Neuronal stem cell (in vitro differentiated cells): ENCODE measurements around the gene RDH14.

ENCODE experiments used
- DNase-seq: peaks from one replicate; pipeline ENCODE4 v3.0.0-alpha.2; 2013; ENCODE audit warnings: low spot score
- H2AFZ ChIP-seq: one replicate; pipeline ENCODE4 v1.6.1; 2013; ENCODE audit warnings: mild to moderate bottlenecking, low read length, inconsistent platforms
- H2AK5ac ChIP-seq: 2 replicates; pipeline ENCODE4 v1.6.1; 2013; ENCODE audit warnings: low read depth, mild to moderate bottlenecking, inconsistent platforms, low read length, moderate library complexity, mixed read lengths
- H2BK120ac ChIP-seq: 2 replicates; pipeline ENCODE4 v1.6.1; 2013; ENCODE audit warnings: low read depth, mild to moderate bottlenecking, inconsistent platforms, low read length, moderate library complexity, mixed read lengths
- H2BK12ac ChIP-seq: one replicate; pipeline ENCODE4 v1.6.1; 2013; ENCODE audit warnings: low read length, inconsistent platforms
- H2BK15ac ChIP-seq: 2 replicates; pipeline ENCODE4 v1.6.1; 2013; ENCODE audit warnings: mild to moderate bottlenecking, low read length, inconsistent platforms, mixed read lengths
- H2BK5ac ChIP-seq: one replicate; pipeline ENCODE4 v1.6.1; 2013; ENCODE audit warnings: inconsistent platforms, mild to moderate bottlenecking, low read length, moderate library complexity
- H3K14ac ChIP-seq: one replicate; pipeline ENCODE4 v1.6.1; 2013; ENCODE audit warnings: low read length, inconsistent platforms
- H3K18ac ChIP-seq: 2 replicates; pipeline ENCODE4 v1.6.1; 2013; ENCODE audit warnings: low read length, inconsistent platforms
- H3K23ac ChIP-seq: 2 replicates; pipeline ENCODE4 v1.6.1; 2013; ENCODE audit warnings: low read depth, mild to moderate bottlenecking, mixed read lengths, low read length, inconsistent platforms; ENCODE audit not compliant: poor library complexity
- H3K27ac ChIP-seq: replicated peaks from 3 replicates; pipeline ENCODE4 v1.5.1; 2013; ENCODE audit warnings: low read length, inconsistent platforms
- H3K27me3 ChIP-seq, 3 experiments: 2 replicates each; pipeline ENCODE4 v1.6.1; 2013; ENCODE audit warnings: low read length in 3 of 3, mild to moderate bottlenecking in 2 of 3, inconsistent platforms in 1 of 3, low read depth in 1 of 3, mixed read lengths in 1 of 3, moderate library complexity in 1 of 3; ENCODE audit not compliant: control insufficient read depth in 3 of 3, insufficient read depth in 3 of 3
- H3K36me3 ChIP-seq, 2 donors: replicated peaks in 1 of 2; 2 replicates each; pipeline ENCODE4 v1.6.1; 2013; ENCODE audit warnings: low read length in 2 of 2; ENCODE audit not compliant: control insufficient read depth in 2 of 2, insufficient read depth in 2 of 2
- H3K4ac ChIP-seq: 2 replicates; pipeline ENCODE4 v1.6.1; 2013; ENCODE audit warnings: inconsistent platforms, mild to moderate bottlenecking, low read length, moderate library complexity
- H3K4me1 ChIP-seq, 2 donors: 1 replicate in 1 of 2; 2 replicates in 1 of 2; pipeline ENCODE4 v1.6.1; 2013; ENCODE audit warnings: low read length in 2 of 2, low read depth in 1 of 2; ENCODE audit not compliant: control insufficient read depth in 2 of 2, insufficient read depth in 1 of 2
- H3K4me2 ChIP-seq: one replicate; pipeline ENCODE4 v1.6.1; 2013; ENCODE audit warnings: mild to moderate bottlenecking, low read length, inconsistent platforms; ENCODE audit not compliant: insufficient read depth, poor library complexity, severe bottlenecking
- H3K4me3 ChIP-seq, 2 donors: 2 replicates each; pipeline ENCODE4 v1.5.1; 2013; ENCODE audit warnings: low read length in 2 of 2, mild to moderate bottlenecking in 2 of 2, inconsistent platforms in 1 of 2, moderate library complexity in 1 of 2
- H3K79me1 ChIP-seq: one replicate; pipeline ENCODE4 v1.6.1; 2013; ENCODE audit warnings: low read depth, mild to moderate bottlenecking, inconsistent platforms, low read length, moderate library complexity
- H3K9ac ChIP-seq: one replicate; pipeline ENCODE4 v1.6.1; 2013; ENCODE audit warnings: mild to moderate bottlenecking, low read depth, low read length, inconsistent platforms; ENCODE audit not compliant: poor library complexity
- H3K9me3 ChIP-seq, 2 donors: replicated peaks in 1 of 2; 2 replicates each; pipeline versions ENCODE3 to v1.6.1; 2013; ENCODE audit warnings: low read length in 2 of 2, mild to moderate bottlenecking in 2 of 2, inconsistent platforms in 1 of 2, low read depth in 1 of 2, mixed read lengths in 1 of 2, moderate library complexity in 1 of 2; ENCODE audit not compliant: control insufficient read depth in 2 of 2, insufficient read depth in 1 of 2
- H4K8ac ChIP-seq: one replicate; pipeline ENCODE4 v1.6.1; 2013; ENCODE audit warnings: low read depth, mild to moderate bottlenecking, inconsistent platforms, low read length, moderate library complexity
- H4K91ac ChIP-seq: one replicate; pipeline ENCODE4 v1.6.1; 2013; ENCODE audit warnings: low read length, low read depth, mild to moderate bottlenecking, inconsistent platforms; ENCODE audit not compliant: poor library complexity
- WGBS, 2 donors: extraction: QIAGEN DNeasy Blood & Tissue Kit; methylation state at CpG; one replicate each; pipeline ENCODE4 v1.1.7; 2013; ENCODE audit warnings: missing lambda C conversion rate in 2 of 2, mixed read lengths in 1 of 2; ENCODE audit not compliant: insufficient read length in 2 of 2, insufficient replicate concordance in 1 of 2; ENCODE audit errors: extremely low coverage in 2 of 2; 5-methylcytosine and 5-hydroxymethylcytosine counted together

Gene RDH14

DNA sequence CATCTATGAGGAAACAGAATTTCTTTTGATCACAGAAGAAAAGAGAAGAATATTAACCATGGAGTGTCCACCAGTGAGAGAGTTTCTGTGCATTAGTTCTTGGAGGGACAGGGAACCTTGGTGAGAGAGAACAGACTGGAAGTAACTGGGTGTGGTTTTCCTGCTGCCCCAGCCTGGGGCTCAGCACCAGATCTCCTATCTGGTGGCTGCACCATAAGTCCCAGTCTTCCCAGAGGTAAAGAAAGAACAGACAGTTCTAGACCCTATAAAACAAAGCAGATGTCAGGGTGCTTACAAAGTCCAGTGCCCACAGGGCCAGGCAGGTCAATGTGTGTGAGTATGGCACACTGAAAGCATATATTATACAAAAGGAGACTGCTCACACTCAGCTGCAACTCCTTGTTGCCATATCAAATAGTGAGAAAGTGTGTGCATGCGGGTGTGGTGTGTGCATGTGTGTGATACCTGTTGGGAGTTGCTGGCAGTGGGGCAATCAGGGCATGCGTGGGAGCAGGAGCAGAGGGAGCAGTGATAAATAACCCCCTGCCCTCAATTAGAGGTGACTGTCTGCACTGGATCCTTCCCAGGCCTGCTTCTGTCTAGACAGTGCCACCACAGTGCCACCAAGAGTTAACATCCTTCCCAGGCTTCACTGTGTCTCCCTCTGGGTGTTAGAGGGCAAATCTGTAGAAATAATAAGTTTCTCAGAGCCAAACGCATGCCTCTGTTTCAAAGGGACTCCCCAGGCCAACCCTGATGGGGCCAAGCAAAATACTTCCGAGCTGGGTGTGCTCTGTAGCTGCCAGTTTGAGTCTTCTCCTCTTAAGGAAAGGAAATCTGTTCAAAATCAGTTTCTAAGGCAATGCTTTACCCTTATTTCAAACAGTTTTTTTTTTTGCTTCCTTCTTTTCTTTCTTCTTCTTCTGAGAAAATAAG, 45.7 kb downstream of the RDH14 start:
- Histone ChIP-seq H2AFZ (no peak overlapping the region), H2BK5ac (no peak overlapping the region), H3K27me3 (peaks cover 0 to 2% (median 0%) of the 10 kb centered on the region in 3 experiments), H3K14ac (no peak overlapping the region), H3K36me3 (no peaks in the 10 kb centered on the region), H3K4me2 (no peak overlapping the region), H3K23ac (no peak overlapping the region), H3K4me3 (no peak overlapping the region), H3K9me3 (no peaks in the 10 kb centered on the region), H2BK120ac (no peak overlapping the region), H2BK15ac (no peak overlapping the region), H2BK12ac (no peak overlapping the region), H3K27ac (no peak overlapping the region), H3K9ac (no peak overlapping the region), H4K8ac (no peak overlapping the region), H3K4ac (no peak overlapping the region), H3K4me1 (peaks cover 0 to 7% of the 10 kb centered on the region in 2 donors), H3K79me1 (no peaks in the 10 kb centered on the region), H2AK5ac (no peak overlapping the region), H3K18ac (no peak overlapping the region), H4K91ac (no peak overlapping the region)
- no peak for DNase-seq
- WGBS, 2 donors: no CpG with 5 or more reads among the region's 4 CpGs

DNA sequence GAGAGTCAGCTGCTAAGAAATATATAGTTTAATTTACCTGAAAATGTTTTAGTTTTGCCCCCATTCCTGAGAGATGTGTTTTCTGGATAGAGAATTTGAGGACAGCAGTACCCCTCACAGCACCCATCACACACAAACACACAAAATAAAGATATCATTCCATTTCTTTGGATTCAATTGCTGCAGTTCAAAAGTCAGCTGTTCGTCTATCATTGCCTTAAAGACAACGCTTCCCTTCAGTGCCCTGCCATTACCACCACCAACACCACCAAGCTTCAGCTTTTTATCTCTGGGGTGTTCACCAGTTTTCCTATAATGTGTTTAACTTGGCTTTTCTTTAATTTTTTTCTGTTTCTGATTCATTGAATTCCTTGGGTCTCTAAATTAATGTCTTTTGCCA, 49.7 kb downstream of the RDH14 start:
- Histone ChIP-seq H3K23ac (no peak overlapping the region), H3K9me3 (no peaks in the 10 kb centered on the region), H3K14ac (no peak overlapping the region), H2AK5ac (no peak overlapping the region), H3K4me2 (no peak overlapping the region), H3K4ac (no peak overlapping the region), H4K91ac (no peak overlapping the region), H4K8ac (no peak overlapping the region), H3K9ac (no peak overlapping the region), H3K18ac (no peak overlapping the region), H2BK120ac (no peak overlapping the region), H2AFZ (no peak overlapping the region), H2BK15ac (no peak overlapping the region), H3K4me3 (no peak overlapping the region), H3K4me1 (peaks cover 0 to 4% of the 10 kb centered on the region in 2 donors), H3K79me1 (no peaks in the 10 kb centered on the region), H2BK12ac (no peak overlapping the region), H2BK5ac (no peak overlapping the region), H3K27me3 (peaks cover 0 to 2% (median 0%) of the 10 kb centered on the region in 3 experiments), H3K36me3 (no peaks in the 10 kb centered on the region), H3K27ac (no peak overlapping the region)
- no peak for DNase-seq
- WGBS, 2 donors: no CpG with 5 or more reads among the region's 2 CpGs

DNA sequence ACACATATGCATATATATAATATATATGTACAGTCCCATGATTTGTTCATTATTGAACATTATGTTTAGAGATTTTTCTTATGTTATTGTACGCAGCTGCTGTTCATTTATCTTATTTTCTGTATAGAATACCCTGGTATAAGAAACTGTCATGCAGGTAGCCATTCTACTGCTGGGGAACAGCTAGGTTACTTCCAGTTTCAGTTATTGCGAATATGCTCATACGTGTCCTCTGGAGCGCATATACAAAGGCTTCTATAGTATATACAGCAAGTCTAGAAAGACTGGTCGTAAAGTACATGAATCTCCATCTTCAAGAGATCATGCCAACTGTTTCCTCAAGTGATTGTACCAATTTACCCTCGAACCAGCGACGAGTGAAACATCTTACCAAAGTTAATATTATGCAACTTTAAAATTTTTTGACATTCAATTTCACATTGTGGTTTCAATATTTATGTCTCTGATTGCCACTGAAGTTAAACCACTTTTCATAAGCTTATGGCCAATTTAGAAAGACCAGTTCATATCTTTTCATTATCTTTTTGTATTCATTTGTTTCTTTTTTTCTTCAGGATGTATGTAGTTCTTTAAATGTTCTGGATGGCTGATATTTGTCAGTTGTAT, 53.5 kb downstream of the RDH14 start:
- Histone ChIP-seq H3K18ac (no peak overlapping the region), H3K14ac (no peak overlapping the region), H4K8ac (no peak overlapping the region), H2BK15ac (no peak overlapping the region), H2BK12ac (no peak overlapping the region), H3K4ac (no peak overlapping the region), H3K36me3 (no peaks in the 10 kb centered on the region), H3K9me3 (no peaks in the 10 kb centered on the region), H2BK5ac (no peak overlapping the region), H3K27me3 (no peaks in the 10 kb centered on the region), H3K27ac (no peak overlapping the region), H3K79me1 (no peaks in the 10 kb centered on the region), H4K91ac (no peak overlapping the region), H3K4me2 (no peak overlapping the region), H2AFZ (no peak overlapping the region), H2AK5ac (no peak overlapping the region), H3K23ac (no peak overlapping the region), H3K9ac (no peak overlapping the region), H2BK120ac (no peak overlapping the region), H3K4me3 (no peak overlapping the region), H3K4me1 (no peaks in the 10 kb centered on the region)
- DNase-seq: no peak
- WGBS, 2 donors: no CpG with 5 or more reads among the region's 8 CpGs

DNA sequence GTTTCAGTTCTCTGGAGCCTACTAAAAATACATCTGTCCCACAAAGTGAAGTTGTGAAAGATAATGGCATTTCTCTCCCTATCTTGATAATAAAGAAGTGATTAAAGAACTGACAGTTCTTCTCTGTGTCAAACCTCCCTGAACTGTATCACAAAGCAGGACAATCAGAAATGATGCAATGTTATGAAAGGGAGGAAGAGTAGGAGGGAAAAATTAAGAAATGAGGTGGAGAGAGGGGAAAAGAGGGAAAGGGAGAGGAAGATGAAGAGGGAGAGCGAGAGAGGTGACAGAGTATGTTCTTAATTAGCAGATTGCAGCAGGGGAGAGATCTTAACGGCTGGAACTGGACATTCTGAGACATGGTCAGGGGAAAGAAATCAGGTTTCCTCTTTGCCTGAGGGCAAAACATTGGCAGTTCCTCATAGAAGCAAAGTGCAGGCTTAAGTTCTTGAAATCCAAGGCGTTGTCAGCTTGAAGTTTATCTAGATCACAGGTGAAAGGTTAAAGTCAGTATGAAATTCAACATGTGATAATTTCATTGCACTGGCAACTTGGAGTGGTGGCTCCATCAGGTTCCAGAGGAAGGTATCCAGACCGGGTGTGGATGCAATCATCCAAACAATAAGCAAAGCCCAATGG, 54.6 kb downstream of the RDH14 start:
- no peaks in the 10 kb centered on the region for H3K27me3 ChIP-seq
- H4K91ac ChIP-seq: no peak overlapping the region
- H3K9me3 ChIP-seq: no peaks in the 10 kb centered on the region
- no peaks in the 10 kb centered on the region for H3K4me1 ChIP-seq
- no peaks in the 10 kb centered on the region for H3K79me1 ChIP-seq
- no peak overlapping the region for H2BK12ac ChIP-seq
- H2AK5ac ChIP-seq: no peak overlapping the region
- H3K36me3 ChIP-seq: no peaks in the 10 kb centered on the region
- no peak overlapping the region for H2AFZ ChIP-seq
- no peak overlapping the region for H3K18ac ChIP-seq
- H3K4ac ChIP-seq: no peak overlapping the region
- H4K8ac ChIP-seq: no peak overlapping the region
- no peak overlapping the region for H3K23ac ChIP-seq
- H3K4me2 ChIP-seq: no peak overlapping the region
- no peak for DNase-seq
- no peak overlapping the region for H3K4me3 ChIP-seq
- H3K9ac ChIP-seq: no peak overlapping the region
- H3K27ac ChIP-seq: no peak overlapping the region
- H3K14ac ChIP-seq: no peak overlapping the region
- no peak overlapping the region for H2BK15ac ChIP-seq
- WGBS, 2 donors: 100% methylated on average over 1 of the region's 4 CpGs
- no peak overlapping the region for H2BK120ac ChIP-seq
- no peak overlapping the region for H2BK5ac ChIP-seq
